Kidney capillary endothelial cell (primary cell): ENCODE results near the gene WDR26.
"Not testable (repeated sequence)": the region's sequence is repeated elsewhere in the genome, so short reads cannot be mapped to it uniquely, and the experiment has no call there.

Source experiments
- DNase-seq: peaks from one replicate; pipeline ENCODE4 v3.0.0-alpha.2; 2018; ENCODE audit warnings: low spot score

The WDR26 gene

DNA sequence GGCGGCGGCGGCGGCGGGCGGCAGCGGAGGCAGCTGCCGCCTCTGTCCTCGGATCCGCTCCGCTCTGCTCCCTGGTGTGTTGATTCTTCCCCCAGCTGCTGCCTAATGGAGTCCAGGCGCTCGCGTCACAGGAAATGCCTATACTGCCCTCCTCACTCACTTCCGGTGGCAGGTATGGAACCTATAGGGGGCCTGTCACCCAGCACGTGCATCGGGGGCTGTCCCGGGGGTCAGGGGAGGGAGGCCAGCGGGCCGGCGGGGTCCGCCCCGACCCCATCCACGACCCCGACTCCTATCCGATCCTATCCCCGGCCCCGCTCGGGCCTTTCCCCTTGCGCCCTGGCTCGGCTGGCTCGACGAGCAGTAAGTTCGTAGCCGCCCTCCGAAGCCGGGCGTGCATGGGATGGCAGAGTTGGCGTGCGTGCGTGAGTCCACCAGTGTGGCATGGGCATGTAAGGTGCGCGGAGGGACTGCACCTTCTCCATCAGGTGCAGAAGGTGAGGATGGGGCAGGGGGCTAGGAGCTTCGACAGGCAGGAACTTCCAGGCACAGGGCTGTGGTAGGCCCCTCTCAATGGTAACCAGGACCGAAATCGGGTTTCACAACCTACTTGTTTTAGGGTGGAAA lies at the start of gene WDR26:
Gene WDR26, minus strand, starts transcription at position 107 of the 627 bp plus-strand sequence.
- DNase-seq, result peak; percentile 72

DNA sequence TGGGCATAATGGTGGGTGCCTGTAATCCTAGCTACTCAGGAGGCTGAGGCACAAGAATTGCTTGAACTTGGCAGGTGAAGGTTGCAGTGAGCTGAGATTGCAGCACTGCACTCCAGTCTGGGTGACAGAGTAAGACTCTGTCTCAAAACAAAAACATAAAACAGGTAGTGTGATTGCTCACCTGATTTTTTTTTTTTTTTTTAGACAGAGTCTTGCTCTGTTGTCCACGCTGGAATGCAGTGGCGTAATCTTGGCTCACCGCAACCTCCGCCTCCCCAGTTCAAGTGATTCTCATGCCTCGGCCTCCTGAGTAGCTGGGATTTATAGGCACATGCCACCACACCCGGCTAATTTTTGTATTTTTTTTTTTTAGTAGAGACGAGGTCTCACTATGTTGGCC lies 48.6 kb upstream of the WDR26 start:
- not testable (repeated sequence) for DNase-seq

GRCh38 chr1:224482619-224483018 lies 48.0 kb upstream of the WDR26 start:
- no peak for DNase-seq

- no peak for DNase-seq
These were observed 47.0 kb upstream of the WDR26 start for GRCh38 chr1:224481601-224482000.

GRCh38 chr1:224480888-224481459 lies 46.4 kb upstream of the WDR26 start:
- DNase-seq, result not testable (repeated sequence)

DNA sequence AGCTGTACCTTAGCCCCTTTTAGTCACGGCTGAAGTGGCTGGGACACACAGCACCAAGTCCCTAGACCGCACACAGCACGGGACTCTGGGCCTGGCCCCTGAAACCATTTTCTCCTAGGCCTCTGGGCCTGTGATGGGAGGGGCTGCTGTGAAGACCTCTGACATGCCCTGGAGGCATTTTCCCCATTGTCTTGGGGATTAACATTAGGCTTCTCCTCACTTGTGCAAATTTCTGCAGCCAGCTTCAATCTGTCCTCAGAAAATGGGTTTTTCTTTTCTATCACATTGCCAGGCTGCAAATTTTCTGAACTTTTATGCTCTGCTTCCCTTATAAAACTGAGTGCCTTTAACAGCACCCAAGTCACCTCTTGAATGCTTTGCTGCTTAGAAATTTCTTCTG lies 45.6 kb upstream of the WDR26 start:
- not testable (repeated sequence) for DNase-seq

GRCh38 chr1:224472806-224473205 lies 38.2 kb upstream of the WDR26 start:
- no peak for DNase-seq

GRCh38 chr1:224466154-224466553 lies 31.6 kb upstream of the WDR26 start:
- DNase-seq, result no peak

GRCh38 chr1:224459966-224460365 lies 25.4 kb upstream of the WDR26 start:
- no peak for DNase-seq

- DNase-seq, result peak; percentile 40
These were observed 24.4 kb upstream of the WDR26 start for GRCh38 chr1:224458996-224459395.

DNA sequence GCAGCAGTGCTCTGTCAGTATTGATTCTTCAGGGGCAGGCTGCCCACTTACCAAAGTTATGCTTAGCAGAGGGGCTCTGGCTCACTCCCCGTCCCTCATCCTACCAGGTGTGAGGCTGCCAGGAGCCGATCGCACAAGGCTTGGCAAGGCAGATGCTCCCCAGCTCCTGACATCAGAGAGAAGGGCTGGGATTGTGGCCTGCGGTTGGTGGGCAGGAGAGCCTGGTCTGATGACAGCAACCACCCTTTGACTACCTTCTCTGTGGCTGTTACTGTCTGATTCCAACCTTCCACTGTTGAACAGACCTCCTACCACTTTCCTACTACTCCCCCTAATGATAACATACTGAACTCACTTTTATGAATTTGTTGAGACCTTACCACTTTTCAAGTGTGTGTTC lies 23.7 kb upstream of the WDR26 start:
- no peak for DNase-seq

DNA sequence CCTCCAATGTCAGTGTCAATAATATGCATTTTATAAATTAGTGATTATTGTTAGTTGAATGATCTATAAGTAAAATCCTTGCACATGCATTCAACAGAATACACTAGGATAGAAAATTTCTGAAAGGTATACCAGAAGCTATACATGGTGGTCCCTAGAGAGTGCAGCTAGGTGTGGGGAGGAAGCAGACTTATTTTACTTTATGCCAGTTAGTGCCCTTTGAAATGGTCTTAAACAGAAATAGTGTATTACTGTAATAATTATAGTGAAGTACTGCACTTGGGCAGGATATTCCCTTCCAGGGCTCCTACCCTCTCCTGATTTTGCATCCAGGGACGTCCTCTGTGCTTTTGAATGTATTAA lies 23.2 kb upstream of the WDR26 start:
- no peak for DNase-seq

GRCh38 chr1:224456637-224456953 lies 22.0 kb upstream of the WDR26 start:
- no peak for DNase-seq

GRCh38 chr1:224454402-224455055 lies 19.9 kb upstream of the WDR26 start:
- DNase-seq, result no peak

DNA sequence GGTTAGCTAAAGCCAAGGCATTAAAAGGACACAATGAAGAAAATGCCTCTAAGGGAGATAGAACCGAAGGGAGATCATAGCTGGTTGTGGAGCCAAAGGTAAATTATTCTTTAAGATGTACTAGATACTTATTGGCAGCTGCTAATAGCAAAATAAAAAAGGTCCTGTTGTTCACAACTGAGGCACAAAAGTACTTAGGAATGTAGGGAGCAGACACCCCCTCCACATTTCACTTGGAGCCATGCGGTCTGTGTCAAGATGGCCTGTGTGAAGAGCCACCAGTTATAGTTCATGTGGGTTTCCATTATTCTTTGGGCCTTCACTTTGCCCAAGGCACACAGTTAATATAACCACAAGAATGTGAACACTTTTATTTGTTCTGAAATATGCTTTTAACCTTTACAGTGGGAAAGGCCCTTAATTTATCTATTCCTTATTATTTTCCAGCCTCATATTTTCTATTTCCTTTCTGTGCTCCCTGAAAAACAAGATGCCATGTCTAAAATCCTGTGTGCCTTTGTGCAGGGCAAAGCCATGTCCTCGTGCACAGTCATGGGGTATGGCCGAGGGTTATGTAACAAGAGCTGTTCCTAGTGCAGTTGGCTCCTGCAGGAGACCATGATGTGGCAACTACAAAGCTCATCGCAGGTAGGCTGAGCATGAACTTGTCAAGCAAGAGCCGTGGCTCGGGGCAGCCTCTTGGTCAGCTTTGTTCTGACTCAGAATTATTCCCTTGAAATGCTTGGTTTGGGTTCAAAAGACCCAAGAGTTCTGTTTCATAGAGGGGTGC lies 16.2 kb upstream of the WDR26 start:
- DNase-seq, result no peak

DNA sequence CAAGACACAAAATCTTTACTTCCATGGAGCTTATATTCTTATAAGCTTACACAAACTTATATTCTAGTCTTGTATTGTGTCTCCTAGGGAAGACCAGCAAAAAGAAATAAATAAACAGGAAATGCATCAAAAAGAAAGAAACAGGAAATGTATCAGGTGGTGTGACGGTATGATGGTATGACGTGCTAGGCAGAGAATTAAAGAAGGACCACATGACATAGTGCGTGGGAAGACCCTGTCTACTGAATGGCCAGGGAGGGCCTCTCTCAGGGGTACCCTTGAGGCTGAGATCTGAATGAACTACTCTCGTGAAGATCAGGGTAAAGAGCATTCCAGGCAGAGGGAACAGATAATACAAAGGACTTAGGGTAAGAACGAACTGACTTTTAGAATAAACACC lies 15.6 kb upstream of the WDR26 start:
- DNase-seq, result no peak

DNA sequence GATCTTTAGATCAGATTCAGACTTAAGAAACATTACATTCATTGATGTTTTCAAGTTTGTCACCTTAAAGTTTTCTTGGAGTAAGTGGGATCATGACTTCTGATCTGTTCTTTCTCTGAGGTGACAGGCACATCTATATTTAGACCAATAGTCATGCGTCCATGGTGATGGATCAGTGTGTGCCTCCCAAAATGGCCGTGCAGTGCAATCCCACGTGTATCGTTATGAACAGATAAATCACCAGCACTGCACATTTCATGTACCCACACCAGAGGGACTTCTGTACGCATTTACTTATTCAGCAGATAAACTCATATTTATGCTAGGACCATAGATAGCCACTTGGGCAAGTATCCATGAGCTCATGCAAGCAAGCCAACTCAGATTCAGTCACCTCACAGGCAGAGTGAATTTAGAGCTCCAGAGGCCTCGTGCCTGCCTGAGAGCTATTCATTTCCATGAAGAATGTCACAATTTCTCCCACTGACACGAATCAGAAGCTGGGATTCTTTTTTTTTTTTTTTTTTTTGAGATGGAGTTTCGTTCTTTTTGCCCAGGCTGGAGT lies 13.9 kb upstream of the WDR26 start:
- DNase-seq, result no peak

DNA sequence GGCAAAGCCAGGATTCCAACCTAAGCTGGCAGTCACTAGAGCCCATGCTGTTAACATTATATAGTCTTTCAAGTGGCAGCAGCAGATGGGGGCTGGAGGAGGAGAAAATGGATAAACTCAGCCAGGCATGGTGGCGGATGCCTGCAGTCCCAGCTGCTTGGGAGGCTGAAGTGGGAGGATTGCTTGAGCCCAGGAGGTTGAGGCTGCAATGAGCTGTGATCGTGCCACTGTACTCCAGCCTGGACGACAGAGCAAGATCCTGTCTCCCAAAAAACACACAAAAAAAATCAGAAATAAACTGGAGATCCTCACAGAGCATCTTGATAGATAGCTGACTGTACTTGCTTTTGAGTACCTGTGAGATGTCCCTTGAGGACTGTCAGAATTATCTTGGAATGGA lies 13.4 kb upstream of the WDR26 start:
- no peak for DNase-seq

- no peak for DNase-seq
These were observed 12.7 kb upstream of the WDR26 start for GRCh38 chr1:224447251-224447650.

DNA sequence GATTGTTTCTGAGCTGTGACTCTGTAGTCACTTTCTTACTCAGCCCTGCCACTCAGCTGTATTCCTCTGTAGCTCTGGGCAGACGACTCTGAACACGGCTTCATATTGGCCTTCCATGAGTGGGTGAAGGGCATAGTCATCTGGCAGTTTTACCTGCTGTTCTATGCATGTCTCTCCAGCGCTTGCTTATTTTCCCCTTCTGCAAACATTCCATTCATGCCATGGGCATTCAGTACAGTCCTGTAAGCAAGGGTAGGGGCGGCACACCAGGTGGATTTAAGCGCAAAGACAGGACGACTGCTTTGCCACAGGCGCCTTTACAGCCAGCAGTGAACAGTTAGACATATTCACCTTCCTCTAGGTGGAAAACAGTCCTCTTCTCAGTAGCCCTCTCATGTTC lies 4.4 kb upstream of the WDR26 start:
- DNase-seq, result no peak

GRCh38 chr1:224435999-224436398 lies 1.4 kb upstream of the WDR26 start:
- no peak for DNase-seq

GRCh38 chr1:224435318-224435763 lies 744 bp upstream of the WDR26 start:
- DNase-seq, result no peak
